Fibroblast of peridontal ligament (primary cell): ENCODE measurements around the gene SORCS2.

Experiments used
- DNase-seq: peaks from one replicate; pipeline ENCODE4 v3.0.0-alpha.2; 2010; ENCODE audit errors: extremely low read depth

SORCS2 gene

GRCh38 chr4:7635445-7636239, 443.3 kb downstream of the SORCS2 start:
- DNase-seq: no peak

- DNase-seq: no peak
Measured at GRCh38 chr4:7636240-7636508, 443.8 kb downstream of the SORCS2 start.

GRCh38 chr4:7637139-7637538, 444.8 kb downstream of the SORCS2 start:
- DNase-seq: no peak

GRCh38 chr4:7637971-7638370, 445.6 kb downstream of the SORCS2 start:
- no peak for DNase-seq

- DNase-seq: no peak
Measured at GRCh38 chr4:7638489-7638888, 446.2 kb downstream of the SORCS2 start.

- no peak for DNase-seq
Measured at GRCh38 chr4:7638984-7639789, 446.8 kb downstream of the SORCS2 start.

GRCh38 chr4:7640136-7640535, 447.8 kb downstream of the SORCS2 start:
- no peak for DNase-seq

GRCh38 chr4:7641712-7642111, 449.4 kb downstream of the SORCS2 start:
- DNase-seq: no peak

- DNase-seq: no peak
Measured at GRCh38 chr4:7642741-7643458, 450.6 kb downstream of the SORCS2 start.

GRCh38 chr4:7645158-7645557, 452.8 kb downstream of the SORCS2 start:
- no peak for DNase-seq

GRCh38 chr4:7645956-7646355, 453.6 kb downstream of the SORCS2 start:
- no peak for DNase-seq

GRCh38 chr4:7646384-7647061, 454.2 kb downstream of the SORCS2 start:
- DNase-seq: peak; percentile 18

- no peak for DNase-seq
Measured at GRCh38 chr4:7647186-7647585, 454.8 kb downstream of the SORCS2 start.

GRCh38 chr4:7647600-7648543, 455.5 kb downstream of the SORCS2 start:
- no peak for DNase-seq

GRCh38 chr4:7648544-7649395, 456.4 kb downstream of the SORCS2 start:
- DNase-seq: no peak

GRCh38 chr4:7649411-7649740, 457.0 kb downstream of the SORCS2 start:
- no peak for DNase-seq

GRCh38 chr4:7649741-7650531, 457.6 kb downstream of the SORCS2 start:
- peak; percentile 56 for DNase-seq

GRCh38 chr4:7650606-7651385, 458.5 kb downstream of the SORCS2 start:
- DNase-seq: no peak
